GM23248 (cell line): ENCODE results near the gene CDON.

Experiments used
- EZH2 ChIP-seq: fragments of 200-600 bp; sonication (generic); IDR thresholded peaks from 2 replicates; pipeline ENCODE4 v1.6.1; 2018; ENCODE audit warnings: antibody characterized with exemption, mild to moderate bottlenecking; ENCODE audit not compliant: insufficient read depth, poor library complexity, severe bottlenecking
- EZH2phosphoT487 ChIP-seq: fragments of 200-600 bp; sonication (generic); IDR thresholded peaks from 2 replicates; pipeline ENCODE4 v1.6.1; 2018; ENCODE audit warnings: antibody characterized with exemption, moderate library complexity, mild to moderate bottlenecking, low read depth; ENCODE audit not compliant: insufficient read depth

GRCh38 chr11:125929445-125930075 lies 133.1 kb downstream of the CDON start:
- TF ChIP-seq EZH2 (no peak), EZH2phosphoT487 (no peak)
